SU-DHL-6 (cell line): ENCODE data around the gene PGGHG.

ENCODE experiments used
- CTCF ChIP-seq: fragments of 200-600 bp; sonication (generic); IDR thresholded peaks from one replicate; pipeline ENCODE4 v1.5.1; 2017; ENCODE audit warnings: antibody characterized with exemption, mild to moderate bottlenecking, low read length, moderate library complexity; ENCODE audit not compliant: insufficient read depth, poor library complexity, severe bottlenecking
- EZH2phosphoT487 ChIP-seq: fragments of 200-600 bp; sonication (generic), shearing (Covaris generic); conservative IDR thresholded peaks from 2 replicates; pipeline ENCODE4 v1.6.1; 2018; ENCODE audit warnings: mild to moderate bottlenecking, antibody characterized with exemption, low read length, moderate library complexity, mixed read lengths

GRCh38 chr11:285021-285893, 3.7 kb upstream of the PGGHG start:
- TF ChIP-seq CTCF = no peak
- no peak for TF ChIP-seq EZH2phosphoT487
